DOHH2 (cell line): ENCODE data around the gene ZNF385C.

ENCODE experiments used
- EZH2phosphoT487 ChIP-seq: fragments of 200-600 bp; sonication (generic); IDR thresholded peaks from 2 replicates; pipeline ENCODE4 v1.6.1; 2017; ENCODE audit warnings: borderline replicate concordance, mild to moderate bottlenecking, antibody characterized with exemption, low read length, moderate library complexity, mixed read lengths
- TF ChIP-seq, protein P1 (sequence below): fragments of 200-600 bp; sonication (generic); IDR thresholded peaks from one replicate; pipeline ENCODE4 v1.5.1; 2014; ENCODE audit warnings: antibody characterized with exemption, mild to moderate bottlenecking, low read depth, low read length; ENCODE audit not compliant: poor library complexity, severe bottlenecking

DNA sequence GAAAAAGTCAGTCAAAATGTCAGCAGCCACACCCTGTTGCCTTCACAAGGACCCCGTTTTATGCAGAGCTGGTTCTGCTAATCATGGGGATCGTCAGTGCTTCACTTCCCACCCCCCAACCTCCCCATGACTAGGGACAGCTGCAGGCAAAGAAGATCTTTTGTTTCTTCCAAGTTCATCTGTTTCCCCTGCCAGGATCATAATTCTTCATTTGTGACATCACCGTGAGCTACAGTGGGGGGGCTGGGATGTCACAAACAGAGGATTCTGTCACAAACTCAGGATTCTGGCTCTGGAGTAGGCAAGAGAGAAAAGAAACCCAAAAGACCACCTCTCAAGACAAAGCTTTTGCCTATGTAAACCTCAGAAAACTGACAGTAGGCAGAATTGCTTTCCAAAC lies 105.7 kb downstream of the ZNF385C start:
- TF ChIP-seq, protein P1, sequence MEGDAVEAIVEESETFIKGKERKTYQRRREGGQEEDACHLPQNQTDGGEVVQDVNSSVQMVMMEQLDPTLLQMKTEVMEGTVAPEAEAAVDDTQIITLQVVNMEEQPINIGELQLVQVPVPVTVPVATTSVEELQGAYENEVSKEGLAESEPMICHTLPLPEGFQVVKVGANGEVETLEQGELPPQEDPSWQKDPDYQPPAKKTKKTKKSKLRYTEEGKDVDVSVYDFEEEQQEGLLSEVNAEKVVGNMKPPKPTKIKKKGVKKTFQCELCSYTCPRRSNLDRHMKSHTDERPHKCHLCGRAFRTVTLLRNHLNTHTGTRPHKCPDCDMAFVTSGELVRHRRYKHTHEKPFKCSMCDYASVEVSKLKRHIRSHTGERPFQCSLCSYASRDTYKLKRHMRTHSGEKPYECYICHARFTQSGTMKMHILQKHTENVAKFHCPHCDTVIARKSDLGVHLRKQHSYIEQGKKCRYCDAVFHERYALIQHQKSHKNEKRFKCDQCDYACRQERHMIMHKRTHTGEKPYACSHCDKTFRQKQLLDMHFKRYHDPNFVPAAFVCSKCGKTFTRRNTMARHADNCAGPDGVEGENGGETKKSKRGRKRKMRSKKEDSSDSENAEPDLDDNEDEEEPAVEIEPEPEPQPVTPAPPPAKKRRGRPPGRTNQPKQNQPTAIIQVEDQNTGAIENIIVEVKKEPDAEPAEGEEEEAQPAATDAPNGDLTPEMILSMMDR, result no peak
- no peak for TF ChIP-seq EZH2phosphoT487
